Mammary epithelial cell (primary cell): ENCODE data around the gene PPARG.

ENCODE experiments used
- CTCF ChIP-seq, 2 donors: IDR thresholded peaks in 1 of 2; conservative IDR thresholded peaks in 1 of 2; 2 replicates each; pipeline ENCODE4 v1.5.1; 2011 to 2012; ENCODE audit warnings: inconsistent platforms in 2 of 2, low read length in 2 of 2, mild to moderate bottlenecking in 2 of 2, control low read depth in 1 of 2, low read depth in 1 of 2; ENCODE audit not compliant: insufficient read depth in 1 of 2; ENCODE audit errors: extremely low read depth in 1 of 2
- EZH2 ChIP-seq: IDR thresholded peaks from 2 replicates; pipeline ENCODE4 v1.6.1; 2012; ENCODE audit warnings: low read length, inconsistent platforms, borderline replicate concordance

GRCh38 chr3:12343047-12343501, 54.2 kb downstream of the PPARG start:
- TF ChIP-seq CTCF (conservative IDR thresholded peaks at IDR 0.05 in 1 of 2, IDR thresholded peaks at IDR 0.05 in 1 of 2; ENCODE audit: extremely low read depth in 1 of 2, insufficient read depth in 1 of 2, low read depth in 1 of 2, low read length in 2 of 2) (no peak), EZH2 (no peak)
